Frontal cortex (tissue), 4 donors: ENCODE results near the gene DCDC1. TPM values are rescaled to one million over a fixed set of nuclear protein-coding genes. Genes with fewer than 3 reads are reported as not detected.
"Not testable (repeated sequence)": the region's sequence is repeated elsewhere in the genome, so short reads cannot be mapped to it uniquely, and the experiment has no call there.

Experiments used
- DNase-seq, 2 donors: peaks; one replicate each; pipeline ENCODE4 v3.0.0; 2012; ENCODE audit warnings: low spot score in 2 of 2
- FAIRE-seq: peaks from 2 replicates; lab custom pipeline; 2012; peaks lifted over from hg19 to GRCh38; lab: Jason Lieb, UNC
- total RNA-seq: library from RNA; depleted of rRNA; stranded (reverse); fragments of >200 nt; gene quantifications from one replicate; pipeline ENCODE4 v1.2.3, GENCODE V29; 2014
- donor health status: control.
- donor health status: control.
- donor health status: control.

DCDC1 gene
- total RNA-seq, 1 donor from 2014 or later: 2.4 TPM

DNA sequence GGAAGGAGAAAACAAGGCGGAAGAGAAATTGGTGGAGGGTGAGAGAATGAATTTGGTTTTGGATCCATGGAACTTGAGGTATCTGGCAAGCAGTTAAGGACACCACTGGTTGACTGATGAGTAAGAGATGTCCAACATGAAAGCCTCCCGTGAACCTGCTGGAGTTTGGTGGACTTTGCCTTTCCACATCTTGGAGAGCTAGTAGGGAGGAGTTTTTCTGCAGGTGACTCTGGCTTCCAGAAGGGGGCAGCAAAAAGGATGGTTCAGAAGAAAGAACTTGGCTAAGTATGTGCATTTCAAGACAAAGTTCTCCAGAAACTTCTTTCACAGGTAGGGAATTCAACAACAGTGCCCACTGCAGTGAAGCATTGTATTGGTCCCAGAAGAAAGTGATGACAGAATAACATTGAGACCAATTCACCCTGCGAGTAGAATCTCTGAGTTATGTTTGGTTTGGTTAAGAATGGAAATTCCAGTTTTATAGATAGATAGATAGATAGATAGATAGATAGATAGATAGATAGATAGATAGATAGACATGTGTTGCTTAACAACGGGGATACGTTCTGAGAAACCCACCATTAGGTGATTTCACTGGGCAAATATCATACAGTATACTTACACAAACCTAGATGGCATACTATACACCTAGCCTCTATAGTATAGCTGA, 28.5 kb downstream of the DCDC1 start:
- no peak for FAIRE-seq

GRCh38 chr11:31337806-31338205, 31.7 kb downstream of the DCDC1 start:
- FAIRE-seq (no peak), DNase-seq (no peak)

More for the DNA sequence above, 28.5 kb downstream of the DCDC1 start:
- DNase-seq: no peak

DNA sequence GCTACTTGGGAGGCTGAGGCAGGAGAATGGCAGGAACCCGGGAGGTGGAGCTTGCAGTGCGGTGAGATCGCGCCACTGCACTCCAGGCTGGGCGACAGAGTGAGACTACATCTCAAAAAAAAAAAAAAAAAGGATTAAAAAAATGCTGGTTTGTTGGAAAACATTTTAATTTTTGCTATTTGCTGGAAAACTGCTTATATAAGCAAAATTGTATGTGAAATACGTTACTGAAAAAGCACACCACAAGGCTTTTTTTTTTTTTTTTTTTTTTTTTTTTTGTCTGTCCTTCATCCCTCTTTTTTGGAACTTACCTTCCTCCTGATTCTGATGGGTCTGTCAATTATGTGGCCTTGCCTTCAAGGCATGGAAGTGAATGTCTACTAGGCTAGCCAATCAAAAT, 40.8 kb downstream of the DCDC1 start:
- DNase-seq (no peak), FAIRE-seq (no peak)

GRCh38 chr11:31327417-31327816, 42.1 kb downstream of the DCDC1 start:
- DNase-seq (no peak), FAIRE-seq (no peak)

DNA sequence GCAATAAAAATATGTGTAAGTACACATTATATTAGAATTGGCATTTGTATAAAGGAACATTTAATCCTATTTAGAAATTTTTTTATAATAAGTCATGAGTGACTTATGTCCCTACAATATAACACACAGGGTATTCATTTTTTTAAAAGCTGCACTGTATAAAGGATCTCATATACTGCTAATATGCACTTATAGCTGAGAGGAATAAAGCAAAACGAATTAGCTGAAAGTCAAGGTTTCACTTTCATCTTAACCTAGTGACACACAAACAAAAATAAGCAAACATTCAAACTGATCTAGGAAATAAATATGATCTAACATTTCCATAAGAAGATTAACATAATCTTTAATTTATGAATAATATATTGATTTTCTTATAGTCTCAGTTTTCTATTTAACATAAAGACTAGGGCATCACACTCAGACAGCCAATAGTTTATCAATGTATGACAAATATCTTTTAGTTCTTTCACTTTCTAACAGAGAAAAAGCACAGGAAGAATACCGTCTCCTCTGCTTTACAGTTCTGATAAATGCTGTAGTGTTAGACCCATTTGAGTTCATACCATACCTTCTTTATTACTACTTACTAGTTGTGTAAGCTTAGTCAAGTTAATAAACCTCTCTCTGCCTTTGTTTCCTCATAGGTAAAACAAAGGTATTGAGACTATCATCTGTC, 42.9 kb downstream of the DCDC1 start:
- no peak for FAIRE-seq
- no peak for DNase-seq

DNA sequence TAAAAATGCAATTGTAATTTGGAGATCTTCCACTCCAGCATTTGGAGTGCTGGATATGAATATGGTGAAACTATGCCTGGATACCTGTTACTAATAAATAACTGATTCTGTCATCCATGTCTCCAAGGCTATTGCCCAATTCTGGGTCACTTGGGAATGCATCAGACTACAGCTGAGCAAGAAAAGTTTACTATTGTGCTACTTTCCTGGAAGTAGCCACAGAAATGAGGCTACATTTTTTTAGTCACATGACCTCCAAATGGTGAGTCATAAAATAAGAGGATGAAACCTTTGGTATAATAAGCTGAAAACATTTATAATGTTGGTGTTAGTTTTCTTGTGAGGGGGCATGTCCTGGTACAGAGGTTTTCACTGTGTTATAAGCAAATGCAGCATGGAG, 44.4 kb downstream of the DCDC1 start:
- DNase-seq (no peak), FAIRE-seq (no peak)

- no peak for FAIRE-seq
- DNase-seq: no peak
These were observed 46.4 kb downstream of the DCDC1 start for GRCh38 chr11:31323145-31323544.

GRCh38 chr11:31321494-31321893, 48.0 kb downstream of the DCDC1 start:
- DNase-seq, FAIRE-seq: not testable (repeated sequence)

GRCh38 chr11:31303644-31304180, 65.8 kb downstream of the DCDC1 start:
- DNase-seq (no peak), FAIRE-seq (no peak)

- peak; percentile 60 for FAIRE-seq
- DNase-seq: no peak
These were observed 67.7 kb downstream of the DCDC1 start for GRCh38 chr11:31301549-31302510.

- no peak for DNase-seq
- no peak for FAIRE-seq
These were observed 74.2 kb downstream of the DCDC1 start for GRCh38 chr11:31295308-31295707.

DNA sequence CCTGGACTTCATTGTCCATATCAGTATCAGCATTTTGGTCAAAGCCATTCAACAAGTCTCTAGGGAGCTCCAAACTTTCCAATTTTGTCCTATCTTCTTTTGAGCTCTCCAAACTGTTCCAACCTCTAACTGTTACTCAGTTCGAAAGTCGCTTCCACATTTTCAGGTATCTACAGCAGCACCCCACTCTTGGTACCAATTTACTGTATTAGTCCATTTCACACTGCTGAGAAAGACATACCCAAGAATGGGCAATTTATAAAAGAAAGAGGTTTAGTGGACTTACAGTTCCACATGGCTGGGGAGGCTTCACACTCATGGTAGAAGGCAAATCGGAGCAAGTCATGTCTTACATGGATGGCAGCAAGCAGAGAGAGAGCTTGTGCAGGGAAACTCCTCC, 96.0 kb downstream of the DCDC1 start:
- not testable (repeated sequence) for DNase-seq, FAIRE-seq

GRCh38 chr11:31267720-31268119, 101.8 kb downstream of the DCDC1 start:
- no peak for DNase-seq
- no peak for FAIRE-seq

GRCh38 chr11:31264834-31265233, 104.7 kb downstream of the DCDC1 start:
- FAIRE-seq (no peak), DNase-seq (no peak)

DNA sequence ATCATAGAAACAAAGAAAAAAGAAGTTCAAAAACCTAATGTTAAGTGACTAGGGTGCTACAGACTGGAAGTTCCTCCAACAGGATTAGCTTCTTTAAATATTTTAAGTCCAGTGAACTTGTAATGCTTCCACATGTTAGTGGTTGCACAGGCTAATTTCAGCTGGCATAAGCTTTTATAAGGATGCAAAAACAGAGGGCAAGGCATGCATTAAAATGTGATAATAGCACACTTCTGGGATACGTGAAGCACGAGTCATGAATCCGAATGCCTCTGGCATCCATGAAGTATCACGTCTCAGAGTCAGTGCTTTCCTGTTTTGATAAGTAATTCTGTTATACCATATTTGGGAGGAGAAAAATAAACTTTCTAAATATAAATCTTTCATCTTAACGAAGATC, 106.8 kb downstream of the DCDC1 start:
- no peak for DNase-seq
- FAIRE-seq: no peak

DNA sequence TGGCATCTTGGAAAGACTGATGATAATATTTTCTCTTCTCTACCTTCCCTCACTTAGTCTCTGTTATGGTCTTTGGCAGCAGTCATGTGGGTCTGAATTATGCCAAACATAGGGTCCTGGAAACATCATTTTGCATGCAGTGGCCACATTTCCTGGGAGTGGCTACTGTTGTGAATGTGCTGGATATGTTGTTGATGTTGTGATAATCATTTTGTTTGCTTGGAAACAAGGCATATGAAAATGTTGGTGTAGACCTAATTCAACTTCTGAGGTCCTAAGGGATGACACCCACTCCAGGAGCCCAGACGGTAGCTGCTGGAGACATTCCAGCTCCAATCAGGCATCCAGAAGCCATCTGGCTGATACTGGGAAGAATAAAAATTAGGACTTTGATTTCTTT, 109.7 kb downstream of the DCDC1 start:
- DNase-seq (no peak), FAIRE-seq (no peak)

- no peak for DNase-seq
- no peak for FAIRE-seq
These were observed 115.1 kb downstream of the DCDC1 start for GRCh38 chr11:31254415-31254814.

- FAIRE-seq (no peak), DNase-seq (no peak)
These were observed 120.8 kb downstream of the DCDC1 start for GRCh38 chr11:31248768-31249167.

DNA sequence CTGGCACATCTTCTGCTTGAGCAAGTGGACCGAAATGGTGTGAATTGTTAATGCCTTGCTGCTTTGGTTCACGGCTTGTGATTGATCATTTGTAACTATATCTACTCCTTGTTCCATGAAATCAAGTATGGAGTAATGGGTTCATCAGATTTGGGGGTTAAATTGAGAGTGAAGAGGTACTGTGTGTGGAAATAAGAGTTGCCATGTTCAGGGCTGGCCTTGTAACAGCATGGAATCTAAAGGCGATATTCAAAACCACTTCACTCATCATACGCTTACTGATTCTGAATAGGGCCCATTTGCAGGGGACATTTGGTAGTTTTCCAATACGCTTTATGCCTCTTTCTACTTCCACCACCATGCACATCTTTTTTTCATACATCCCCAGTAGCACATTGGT, 122.2 kb downstream of the DCDC1 start:
- no peak for FAIRE-seq
- no peak for DNase-seq

DNA sequence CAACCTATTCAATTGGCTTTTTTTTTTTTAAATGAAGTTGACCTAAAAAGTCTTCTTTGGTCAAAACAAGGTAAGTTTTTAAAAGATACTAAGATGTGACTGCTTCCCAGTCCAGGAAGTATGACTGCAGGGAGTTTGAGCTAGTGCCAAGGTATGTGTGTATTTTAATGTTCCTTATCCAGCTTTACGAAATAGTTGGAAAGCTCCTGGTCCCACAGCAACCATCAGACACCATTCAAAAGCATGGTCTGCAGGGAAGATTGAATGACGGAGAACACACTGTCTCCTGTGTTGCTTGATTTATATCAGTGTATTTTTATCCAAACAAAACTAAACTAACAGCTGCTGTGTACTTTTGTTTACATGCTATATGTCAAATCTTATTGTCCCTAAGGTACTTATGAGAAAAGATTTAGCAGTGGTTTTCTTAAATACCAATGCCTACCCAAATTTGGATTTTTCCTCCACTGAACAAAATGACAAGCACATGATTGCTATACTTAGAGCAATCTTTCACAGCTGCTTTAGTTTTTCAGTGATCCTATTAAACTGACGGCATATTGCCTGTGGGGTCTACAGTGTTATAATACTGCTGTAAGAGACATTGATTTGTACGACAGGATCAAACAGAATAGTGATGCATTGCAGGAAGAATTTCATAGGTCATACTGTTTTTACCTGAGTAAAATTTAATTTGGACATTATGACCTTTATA, 122.9 kb downstream of the DCDC1 start:
- FAIRE-seq: no peak
- no peak for DNase-seq
